Adrenal gland (tissue), 5 donors: ENCODE results near the gene FHIT.

Experiments used
- POLR2A ChIP-seq, 2 donors: fragments of 450-650 bp; IDR thresholded peaks; one replicate each; pipeline ENCODE4 v1.6.1; 2017; ENCODE audit warnings: antibody characterized with exemption in 2 of 2, mild to moderate bottlenecking in 2 of 2, moderate library complexity in 1 of 2
- TF ChIP-seq, protein P1 (sequence below), 6 experiments: fragments of 450-650 bp in 4 of 6; fragments of 200-600 bp in 2 of 6; sonication (generic) in 1 of 6; IDR thresholded peaks; 1 replicate in 5 of 6; 2 replicates in 1 of 6; pipeline versions ENCODE4 v1.5.1 to v1.8.0; 2016 to 2021; ENCODE audit warnings: antibody characterized with exemption in 6 of 6, mild to moderate bottlenecking in 2 of 6, moderate library complexity in 1 of 6
- donor health status: DM: no; HTN: no; CAD: no.

DNA sequence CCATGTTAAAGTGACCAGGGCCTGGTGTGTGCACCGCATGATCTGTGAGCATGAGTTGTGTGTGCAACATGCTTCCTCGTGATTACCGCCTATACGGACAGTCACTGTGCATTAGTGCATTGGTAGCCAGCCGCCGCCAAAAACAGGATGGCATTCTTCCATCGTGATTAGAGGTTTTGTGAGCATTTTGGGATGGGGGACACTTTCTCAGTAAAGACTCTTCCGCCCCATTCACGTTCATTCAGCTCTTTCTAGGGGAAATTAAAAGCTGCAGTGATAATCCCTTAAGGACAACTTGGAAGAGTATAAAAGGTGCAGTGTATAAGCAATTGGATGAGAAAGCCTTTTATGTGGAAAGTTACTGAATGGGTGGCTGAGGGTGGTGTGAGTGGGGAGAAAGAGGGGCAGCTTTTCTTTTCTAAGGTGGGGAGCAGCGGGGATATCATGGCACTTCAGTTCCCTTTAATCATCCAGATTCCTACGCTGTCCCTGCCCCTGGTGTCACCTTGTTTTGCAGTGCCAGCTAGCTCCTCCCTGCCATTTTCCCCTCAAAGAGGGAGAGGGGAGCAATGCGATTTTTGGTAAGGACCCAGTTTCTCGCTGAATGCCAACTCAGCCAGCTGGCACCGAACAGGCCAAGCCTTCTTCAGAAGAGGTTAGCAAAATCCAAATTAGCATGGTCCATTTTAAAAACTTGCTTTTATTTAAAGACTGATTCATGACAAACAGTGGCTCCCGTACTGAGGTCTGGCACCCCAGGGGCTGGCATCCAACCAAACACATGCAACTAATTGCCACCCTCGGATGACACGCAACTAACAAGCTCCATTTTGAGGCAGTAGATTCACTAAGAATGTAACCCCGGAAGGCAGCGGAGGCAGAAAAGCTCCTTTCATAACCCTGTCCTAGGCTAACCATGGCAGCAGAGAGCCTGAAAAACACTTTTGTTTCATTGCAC lies 447.8 kb downstream of the FHIT start:
- TF ChIP-seq POLR2A (IDR thresholded peaks at IDR 0.05) = no peak
- TF ChIP-seq, protein P1, sequence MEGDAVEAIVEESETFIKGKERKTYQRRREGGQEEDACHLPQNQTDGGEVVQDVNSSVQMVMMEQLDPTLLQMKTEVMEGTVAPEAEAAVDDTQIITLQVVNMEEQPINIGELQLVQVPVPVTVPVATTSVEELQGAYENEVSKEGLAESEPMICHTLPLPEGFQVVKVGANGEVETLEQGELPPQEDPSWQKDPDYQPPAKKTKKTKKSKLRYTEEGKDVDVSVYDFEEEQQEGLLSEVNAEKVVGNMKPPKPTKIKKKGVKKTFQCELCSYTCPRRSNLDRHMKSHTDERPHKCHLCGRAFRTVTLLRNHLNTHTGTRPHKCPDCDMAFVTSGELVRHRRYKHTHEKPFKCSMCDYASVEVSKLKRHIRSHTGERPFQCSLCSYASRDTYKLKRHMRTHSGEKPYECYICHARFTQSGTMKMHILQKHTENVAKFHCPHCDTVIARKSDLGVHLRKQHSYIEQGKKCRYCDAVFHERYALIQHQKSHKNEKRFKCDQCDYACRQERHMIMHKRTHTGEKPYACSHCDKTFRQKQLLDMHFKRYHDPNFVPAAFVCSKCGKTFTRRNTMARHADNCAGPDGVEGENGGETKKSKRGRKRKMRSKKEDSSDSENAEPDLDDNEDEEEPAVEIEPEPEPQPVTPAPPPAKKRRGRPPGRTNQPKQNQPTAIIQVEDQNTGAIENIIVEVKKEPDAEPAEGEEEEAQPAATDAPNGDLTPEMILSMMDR (IDR thresholded peaks at IDR 0.05) = no peak
